Stimulated activated CD8-positive, alpha-beta memory T cell treated with anti-CD3 and anti-CD28 coated beads, Interleukin-7, amount 100 ng/mL, for 4 hours (primary cell): ENCODE data around the gene GUCY2C.
"Not testable (repeated sequence)": the region's sequence is repeated elsewhere in the genome, so short reads cannot be mapped to it uniquely, and the experiment has no call there.

ENCODE experiments used
- DNase-seq, 2 donors: peaks; one replicate each; pipeline ENCODE4 v3.0.0-alpha.2; 2020; ENCODE audit warnings: low read depth in 2 of 2

GUCY2C gene

DNA sequence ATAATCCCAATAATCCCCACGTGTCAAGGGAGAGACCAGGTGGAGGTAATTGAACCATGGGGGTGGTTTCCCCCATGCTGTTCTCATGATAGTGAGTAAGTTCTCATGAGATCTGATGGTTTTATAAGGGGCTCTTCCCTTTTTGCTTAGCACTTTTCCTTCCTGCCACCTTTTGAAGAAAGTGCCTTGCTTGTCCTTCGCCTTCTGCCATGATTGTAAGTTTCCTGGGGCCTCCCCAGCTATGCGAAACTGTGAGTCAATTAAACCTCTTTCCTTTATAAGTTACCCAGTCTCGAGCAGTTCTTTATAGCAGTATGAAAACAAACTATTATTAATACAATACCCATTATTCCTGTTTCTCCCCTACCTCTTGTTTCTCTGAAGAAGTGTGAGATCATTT lies 14.2 kb downstream of the GUCY2C start:
- not testable (repeated sequence) for DNase-seq

DNA sequence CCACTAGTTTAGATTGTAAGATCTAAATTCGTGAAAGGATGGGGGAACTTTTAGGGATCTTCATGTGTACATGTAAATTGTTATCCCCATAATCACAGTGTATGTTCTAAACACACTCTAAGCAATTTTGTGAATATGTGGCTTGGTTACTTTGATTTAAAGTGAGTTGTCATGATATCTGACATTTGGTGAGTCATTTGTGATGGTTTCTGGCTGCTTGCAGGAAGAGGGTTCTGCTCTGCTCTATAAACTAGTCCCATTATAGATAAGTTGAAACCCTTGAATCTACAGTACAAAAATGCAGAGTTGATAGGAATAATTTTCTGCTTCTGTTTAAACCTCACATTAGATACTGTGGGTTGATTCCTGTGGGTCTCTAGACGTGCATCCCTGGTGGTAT lies 14.8 kb downstream of the GUCY2C start:
- no peak for DNase-seq

DNA sequence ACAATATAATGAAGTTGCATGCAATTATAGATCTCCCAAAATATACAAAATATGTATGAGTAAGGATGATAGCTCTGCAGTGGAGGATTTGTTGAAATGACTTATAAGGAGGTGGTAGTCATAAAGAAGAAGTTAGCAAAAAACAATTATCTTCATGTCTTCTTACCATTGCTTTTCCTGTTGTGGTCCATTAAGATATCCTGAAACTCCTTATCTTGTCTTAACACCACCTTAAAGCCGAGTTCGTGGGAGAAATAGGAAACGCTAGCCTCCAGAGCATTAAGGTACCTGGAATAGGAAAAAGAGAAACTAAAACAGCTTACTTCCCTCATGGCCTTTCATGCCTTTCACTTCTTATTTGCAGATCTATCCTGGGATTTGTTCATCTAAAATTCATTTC lies 15.2 kb downstream of the GUCY2C start:
- no peak for DNase-seq

GRCh38 chr12:14678547-14679150 lies 17.8 kb downstream of the GUCY2C start:
- DNase-seq = no peak

DNA sequence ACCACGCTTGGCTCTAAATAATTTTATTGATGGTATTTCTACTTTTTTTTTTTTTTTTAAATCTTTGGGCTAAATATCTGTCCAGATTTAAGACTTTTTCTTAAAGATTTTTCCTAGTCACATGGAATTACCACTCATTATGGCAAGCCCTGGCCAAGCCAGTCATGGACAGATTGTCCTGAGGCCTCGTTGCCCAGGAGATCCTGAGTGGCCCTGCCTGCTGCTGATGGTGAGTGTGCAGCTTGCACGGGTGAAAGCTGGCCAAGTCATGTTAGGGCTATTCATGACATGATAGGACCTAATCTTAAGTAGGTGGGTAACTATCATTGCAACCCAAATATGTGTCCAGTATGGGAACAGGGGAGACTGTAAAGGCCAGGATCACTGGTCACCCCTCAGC lies 27.8 kb downstream of the GUCY2C start:
- no peak for DNase-seq

DNA sequence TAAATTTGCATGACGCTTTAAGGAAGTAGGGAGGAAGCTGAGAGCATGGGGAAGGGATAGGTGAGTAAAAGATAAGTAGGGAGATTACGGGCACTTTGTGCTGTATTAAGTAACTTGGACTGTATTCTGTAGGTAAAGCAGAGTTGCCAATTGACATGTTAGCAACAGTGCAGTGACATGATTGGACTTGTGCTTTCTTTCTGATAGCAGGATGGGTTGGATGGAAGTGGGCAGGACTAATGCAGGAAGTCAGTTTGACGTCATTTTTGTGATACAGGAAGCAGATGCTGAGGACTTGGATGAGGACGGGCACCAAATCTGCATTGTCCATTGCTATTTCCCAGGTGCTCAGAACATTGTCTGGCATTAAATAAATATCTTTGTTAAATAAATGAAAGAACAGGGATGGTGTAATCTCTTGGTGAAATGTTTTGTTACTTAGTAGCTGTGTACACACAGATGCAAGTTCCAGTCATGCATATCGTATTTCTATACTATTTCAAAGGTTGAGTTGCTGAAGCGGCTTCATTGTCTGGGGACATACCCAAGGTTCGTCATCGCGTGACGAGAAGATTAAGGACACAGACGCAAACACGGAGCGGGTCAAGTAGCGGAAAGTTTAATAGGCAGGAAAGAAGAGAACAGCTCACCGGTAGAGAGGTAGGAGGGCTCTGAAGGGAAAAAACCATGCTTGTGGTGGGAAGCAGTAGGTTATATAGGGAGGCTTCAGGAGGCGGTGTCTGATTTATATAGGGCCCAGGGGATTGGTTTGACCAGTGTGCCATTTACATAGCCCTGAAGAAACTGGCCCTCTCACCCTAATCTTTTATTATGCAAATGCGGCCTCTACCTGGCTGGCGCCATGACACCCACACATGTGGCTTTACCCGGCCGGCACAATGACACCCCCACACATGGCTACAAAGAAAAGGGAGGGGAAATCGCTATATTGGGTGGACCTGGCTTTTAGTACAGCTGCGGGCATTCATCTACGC lies 30.7 kb downstream of the GUCY2C start:
- no peak for DNase-seq

DNA sequence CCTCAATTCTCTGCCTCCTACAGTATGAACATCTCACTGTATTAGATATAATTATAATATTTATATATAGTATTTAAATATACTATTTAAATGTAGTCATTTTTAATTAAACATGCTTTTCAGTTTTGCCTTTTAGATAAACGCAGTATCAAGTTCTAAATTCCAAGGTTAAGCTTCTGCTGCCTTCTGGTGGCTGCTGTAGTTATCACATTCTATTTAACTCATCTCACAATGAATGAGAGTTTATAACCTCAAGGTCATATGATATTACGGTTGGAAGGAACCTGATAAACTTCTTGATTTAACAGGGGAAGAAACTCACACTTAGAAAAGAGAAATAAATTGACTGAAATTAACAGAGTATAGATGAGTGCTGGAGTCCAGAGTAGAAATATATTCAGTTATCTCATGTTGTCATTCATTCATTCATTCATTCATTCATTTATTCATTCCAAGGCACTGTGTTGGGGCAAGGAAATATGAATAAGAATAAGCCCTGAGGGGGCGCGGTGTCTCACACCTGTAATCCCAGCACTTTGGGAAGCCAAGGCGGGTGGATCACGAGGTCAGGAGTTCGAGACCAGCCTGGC lies 31.9 kb downstream of the GUCY2C start:
- DNase-seq = no peak

DNA sequence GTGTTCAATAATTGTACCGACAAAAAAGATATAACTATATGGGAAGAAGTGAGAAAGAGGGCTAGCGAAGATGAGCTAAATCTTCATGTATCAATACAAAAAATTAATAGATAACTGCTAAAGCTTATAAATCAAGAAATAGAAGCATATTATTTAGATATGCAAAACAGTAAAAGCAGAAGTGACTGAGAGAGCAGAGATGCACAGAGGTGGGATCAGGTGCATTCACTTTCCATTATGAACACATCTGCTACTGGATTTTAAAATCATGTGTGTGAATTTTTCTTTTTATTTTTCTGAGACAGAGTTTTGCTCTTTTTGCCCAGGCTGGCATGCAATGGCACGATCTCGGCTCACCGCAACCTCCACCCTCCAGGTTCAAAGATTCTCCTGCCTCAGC lies 33.4 kb downstream of the GUCY2C start:
- DNase-seq = no peak

GRCh38 chr12:14656846-14657245 lies 39.6 kb downstream of the GUCY2C start:
- no peak for DNase-seq

DNA sequence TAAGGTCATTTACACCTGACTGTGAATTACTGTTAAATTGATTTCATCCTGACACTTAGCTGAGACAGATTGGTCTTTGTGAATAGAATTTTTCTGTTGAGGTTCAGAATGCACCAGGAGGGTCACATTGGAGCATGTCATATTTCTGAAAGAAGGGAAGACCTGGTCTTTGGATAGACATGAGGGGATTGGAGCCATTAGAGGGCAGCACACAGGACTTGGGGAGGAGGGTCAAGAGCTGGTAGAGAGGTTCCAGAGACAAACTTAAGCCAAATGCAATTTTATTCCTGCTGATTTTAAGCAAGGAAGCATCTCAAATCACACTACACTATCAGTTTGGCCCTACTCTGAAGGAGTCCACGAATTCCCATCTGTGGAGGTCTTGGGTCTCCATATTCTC lies 41.1 kb downstream of the GUCY2C start:
- no peak for DNase-seq

DNA sequence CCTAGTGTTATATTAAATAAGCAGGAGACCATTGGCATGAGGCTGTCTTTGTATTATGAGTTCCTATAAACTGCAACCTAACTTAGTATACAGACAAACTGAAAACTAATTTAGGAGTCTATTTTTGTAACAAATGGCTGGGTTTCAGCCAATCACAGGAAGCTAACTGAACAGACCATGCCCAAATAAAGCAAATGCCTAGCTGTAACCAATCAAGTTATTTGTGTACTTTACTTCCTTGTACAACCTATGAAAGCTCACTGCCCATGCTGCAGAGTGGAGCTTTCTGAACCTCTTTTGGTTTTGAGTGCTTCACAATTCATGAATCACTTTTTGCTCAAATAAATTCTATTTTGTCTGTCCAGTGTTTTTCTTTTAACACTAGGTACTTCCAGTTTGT lies 41.6 kb downstream of the GUCY2C start:
- DNase-seq = no peak

DNA sequence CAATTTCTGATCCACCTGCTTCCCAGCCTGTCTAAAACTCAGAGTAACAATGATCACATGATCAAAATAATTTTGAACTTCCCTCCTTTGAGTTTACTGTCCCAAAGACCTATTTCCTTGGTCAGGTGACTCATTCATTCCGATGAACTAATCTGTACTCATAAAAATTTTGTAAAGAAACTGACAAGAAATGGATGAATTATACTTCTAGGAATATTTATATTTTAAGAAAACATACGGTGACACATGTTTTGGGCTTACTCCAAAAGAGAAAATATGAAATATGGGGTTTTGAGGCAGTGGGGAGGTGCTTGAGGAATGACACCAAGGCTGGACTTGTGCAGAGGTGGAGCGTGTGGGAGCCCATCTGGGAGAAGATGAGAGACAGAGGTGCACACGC lies 42.0 kb downstream of the GUCY2C start:
- no peak for DNase-seq

DNA sequence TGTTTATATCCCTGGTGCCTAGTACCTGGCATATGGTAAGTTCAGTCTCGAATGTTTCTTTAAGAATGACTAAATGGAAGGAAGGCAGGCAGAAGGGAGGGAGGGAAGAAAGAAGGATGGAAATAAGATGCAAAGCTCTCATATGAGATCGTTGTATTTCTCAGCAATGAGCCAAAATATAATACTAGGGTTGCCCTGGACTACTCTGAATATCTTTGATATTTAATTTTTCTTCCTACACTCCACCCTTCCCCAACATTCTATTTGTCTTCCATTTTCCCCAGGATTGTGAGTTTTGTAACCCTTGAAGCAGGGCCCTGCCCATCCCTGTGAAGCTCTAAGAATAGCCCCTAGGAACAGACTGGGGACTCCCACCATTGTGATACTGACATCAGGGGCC lies 43.9 kb downstream of the GUCY2C start:
- DNase-seq = no peak

DNA sequence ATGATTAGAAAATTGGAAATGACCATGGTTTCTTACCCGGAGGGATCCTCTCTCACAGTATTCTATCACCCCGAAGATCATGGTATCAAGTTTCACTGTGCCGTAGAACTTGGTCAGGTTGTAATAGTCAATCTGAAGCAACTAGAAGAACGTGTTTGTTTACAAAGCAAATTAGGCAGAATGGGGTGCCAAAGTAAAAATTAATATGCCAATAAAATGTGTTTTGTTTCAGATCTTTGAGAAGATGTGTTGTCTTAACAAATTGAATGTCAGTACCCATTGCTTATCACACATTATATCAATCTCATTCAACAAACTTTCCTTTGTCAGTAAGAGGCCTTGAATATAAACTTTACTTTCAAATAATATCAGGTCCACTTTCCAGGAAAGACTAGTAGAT lies 45.0 kb downstream of the GUCY2C start:
- no peak for DNase-seq

DNA sequence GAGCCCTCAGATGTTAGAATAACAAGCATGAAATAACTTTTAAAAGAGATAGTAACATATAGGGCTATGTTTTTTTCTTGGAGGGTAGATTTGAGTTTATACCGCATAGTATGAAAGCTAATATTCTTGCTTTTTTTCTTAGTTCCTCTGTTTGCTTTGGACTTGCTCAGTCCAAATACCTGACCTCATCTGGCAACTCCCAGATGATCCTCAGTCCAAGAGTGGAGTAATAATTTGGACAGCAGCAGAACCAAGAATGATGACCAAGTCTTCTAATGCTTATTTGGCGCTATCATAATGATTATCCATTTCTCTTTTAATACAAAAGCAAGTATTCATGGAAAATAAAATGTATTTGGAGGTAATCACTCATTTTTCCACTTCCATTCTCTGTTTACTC lies 45.6 kb downstream of the GUCY2C start:
- no peak for DNase-seq

DNA sequence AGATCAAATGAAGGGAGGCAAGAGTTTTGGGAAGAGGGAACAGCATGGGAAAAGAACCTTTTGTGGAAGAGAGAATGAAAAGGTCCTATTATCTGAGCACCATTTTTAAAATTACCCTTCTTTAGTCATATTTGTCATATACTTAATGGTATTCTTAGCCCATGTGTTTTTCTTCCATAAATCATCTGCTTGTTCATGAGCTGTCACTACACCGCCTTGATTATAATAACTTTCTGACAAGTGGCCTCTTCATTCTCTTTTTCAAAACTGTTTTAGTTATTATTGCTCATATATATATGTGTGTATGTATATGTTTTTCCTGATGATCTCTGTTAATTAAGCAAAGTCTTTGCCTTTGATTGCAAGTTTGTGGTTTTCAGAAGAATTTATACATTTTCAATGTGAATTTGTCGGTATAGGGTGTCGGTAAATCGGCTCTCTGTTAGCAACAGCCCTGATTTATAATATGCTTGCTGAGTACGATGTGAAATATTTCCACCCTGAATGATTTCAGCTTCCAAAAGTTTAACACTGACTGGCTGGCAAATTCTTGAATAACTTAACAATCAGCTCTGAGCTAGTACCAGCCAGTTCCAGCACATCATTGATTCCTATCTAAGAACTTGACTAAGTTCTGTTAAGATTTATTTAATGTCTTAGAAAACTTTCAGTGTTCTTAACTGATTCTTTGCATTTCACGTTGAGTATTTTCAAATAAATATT lies 49.2 kb downstream of the GUCY2C start:
- DNase-seq = no peak

- no peak for DNase-seq
Measured at GRCh38 chr12:14643251-14643650, 53.1 kb downstream of the GUCY2C start.

GRCh38 chr12:14638066-14638465 lies 58.3 kb downstream of the GUCY2C start:
- no peak for DNase-seq

DNA sequence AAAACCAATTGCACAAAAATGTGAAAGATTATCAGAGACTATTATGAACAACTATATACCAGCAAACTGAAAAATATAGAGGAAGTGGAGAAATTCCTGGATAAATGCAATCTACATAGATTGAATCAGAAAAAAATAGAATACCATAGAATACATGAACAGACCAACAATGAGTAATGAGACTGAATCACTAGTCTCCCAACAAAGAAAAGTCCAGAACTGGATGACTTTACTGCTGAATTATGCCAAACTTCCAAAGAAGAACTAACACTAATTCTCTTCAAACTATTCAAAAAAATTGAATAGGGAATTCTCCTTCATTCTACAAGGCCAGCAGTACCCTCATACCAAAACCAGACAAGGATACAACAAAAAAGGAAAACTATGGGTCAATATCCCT lies 60.6 kb downstream of the GUCY2C start:
- no peak for DNase-seq

- no peak for DNase-seq
Measured at GRCh38 chr12:14630793-14631192, 65.6 kb downstream of the GUCY2C start.

- DNase-seq = peak; percentile 3 to 33
Measured at GRCh38 chr12:14629832-14630710, 66.3 kb downstream of the GUCY2C start.
